ENCODE data around the gene HOXD3. TPM values are rescaled to one million over a fixed set of nuclear protein-coding genes. Genes with fewer than 3 reads are reported as not detected.

The HOXD3 gene
- total RNA-seq, 1 donor from 2014 or later: not detected

DNA sequence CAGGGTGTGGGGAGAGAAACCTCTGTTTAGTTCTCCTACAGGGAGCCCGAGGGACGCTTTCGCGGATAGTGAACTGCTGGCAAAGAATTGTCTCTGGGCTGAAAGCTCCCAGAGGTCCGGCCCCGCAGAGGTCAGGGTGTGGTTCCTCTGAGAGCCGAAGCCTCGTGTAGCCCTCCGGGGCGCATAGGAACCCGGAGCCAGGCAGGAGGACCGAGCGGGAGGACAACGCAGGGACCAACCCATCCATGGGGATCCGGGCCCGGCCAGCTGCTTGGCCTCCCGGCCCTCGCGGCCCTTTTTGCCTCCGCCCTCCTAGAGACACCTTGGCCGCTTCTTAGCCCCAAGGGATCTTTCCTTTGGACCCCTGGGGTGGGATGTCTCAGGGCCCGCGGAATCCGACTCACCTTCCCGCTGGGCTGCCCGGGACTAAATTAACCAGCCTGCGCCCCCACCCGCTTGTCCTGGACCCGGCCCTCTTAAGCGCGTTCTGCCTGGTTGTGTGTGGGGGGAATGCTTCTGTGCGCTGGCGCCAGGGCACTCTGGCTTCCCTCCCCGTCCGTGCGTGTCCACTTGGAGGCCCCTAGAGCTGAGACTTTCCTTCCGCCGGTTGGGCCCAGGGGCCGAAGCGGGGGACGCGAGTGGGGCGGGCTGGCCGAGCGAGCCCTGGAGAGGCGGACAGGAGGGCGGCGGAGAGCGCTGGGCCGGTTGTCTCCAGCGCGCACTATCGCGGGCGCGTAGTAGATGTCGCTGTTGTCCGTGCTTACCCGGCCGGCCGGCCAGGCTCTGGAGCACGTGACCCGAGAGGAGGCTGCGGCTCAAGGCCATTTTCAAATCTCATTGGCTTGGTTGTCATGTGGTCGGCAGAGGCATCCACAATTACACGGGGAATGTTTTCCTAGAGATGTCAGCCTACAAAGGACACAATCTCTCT lies 41.0 kb upstream of the HOXD3 start, which contains the start of gene HOXD10:
HOXD10 (plus strand) TSS at position 896 of the 931 bp plus-strand sequence. CDS start 56 bp downstream, outside the sequence.
- no peak within 1 kb of the TSS for H3K27ac ChIP-seq (replicated peaks)
- peak within 1 kb of the TSS; percentile 5 for H3K4me3 ChIP-seq
- TF ChIP-seq CTCF (IDR thresholded peaks at IDR 0.05; ENCODE audit: borderline replicate concordance): no peak
- no peak for DNase-seq
- no peaks in the 10 kb centered on the region for H3K4me1 ChIP-seq
- no peaks in the 10 kb centered on the region for H3K9me3 ChIP-seq (replicated peaks)
- no peaks in the 10 kb centered on the region for H3K36me3 ChIP-seq
- peaks cover 100% of the 10 kb centered on the region for H3K27me3 ChIP-seq (ENCODE audit: low read depth)
- intact Hi-C loops (cut with micrococcal nuclease): no loop called here

DNA sequence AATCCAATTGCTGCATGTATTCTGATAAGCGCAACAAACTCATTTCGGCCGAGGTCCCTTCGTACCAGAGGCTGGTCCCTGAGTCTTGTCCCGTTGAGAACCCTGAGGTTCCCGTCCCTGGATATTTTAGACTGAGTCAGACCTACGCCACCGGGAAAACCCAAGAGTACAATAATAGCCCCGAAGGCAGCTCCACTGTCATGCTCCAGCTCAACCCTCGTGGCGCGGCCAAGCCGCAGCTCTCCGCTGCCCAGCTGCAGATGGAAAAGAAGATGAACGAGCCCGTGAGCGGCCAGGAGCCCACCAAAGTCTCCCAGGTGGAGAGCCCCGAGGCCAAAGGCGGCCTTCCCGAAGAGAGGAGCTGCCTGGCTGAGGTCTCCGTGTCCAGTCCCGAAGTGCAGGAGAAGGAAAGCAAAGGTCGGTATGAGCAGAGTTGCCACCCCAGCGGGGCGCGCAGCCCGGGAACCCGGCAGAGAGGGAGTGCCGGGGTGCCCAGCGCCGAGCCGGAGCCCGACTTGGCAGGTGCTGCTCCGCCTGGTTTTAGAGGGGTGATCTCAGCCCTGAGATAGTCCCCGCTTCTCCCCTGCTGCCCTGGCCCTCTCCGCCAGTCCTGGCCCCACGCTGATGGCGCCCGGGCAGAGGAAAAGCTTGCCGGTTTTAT lies 39.8 kb upstream of the HOXD3 start:
- no peak for DNase-seq
- Histone ChIP-seq H3K9me3 (replicated peaks) (no peaks in the 10 kb centered on the region), H3K27me3 (ENCODE audit: low read depth) (peaks cover 100% of the 10 kb centered on the region), H3K4me1 (peaks cover 3% of the 10 kb centered on the region), H3K27ac (replicated peaks) (no peak overlapping the region), H3K4me3 (no peak overlapping the region), H3K36me3 (no peaks in the 10 kb centered on the region)
- no peak for TF ChIP-seq CTCF (IDR thresholded peaks at IDR 0.05; ENCODE audit: borderline replicate concordance)
- intact Hi-C loops (cut with micrococcal nuclease): no loop called here

GRCh38 chr2:176117823-176118371 lies 39.2 kb upstream of the HOXD3 start:
- Histone ChIP-seq H3K4me1 (peaks cover 9% of the 10 kb centered on the region), H3K4me3 (no peak overlapping the region), H3K27me3 (ENCODE audit: low read depth) (peaks cover 100% of the 10 kb centered on the region), H3K27ac (replicated peaks) (no peak overlapping the region), H3K9me3 (replicated peaks) (no peaks in the 10 kb centered on the region), H3K36me3 (no peaks in the 10 kb centered on the region)
- DNase-seq: no peak
- TF ChIP-seq CTCF (IDR thresholded peaks at IDR 0.05; ENCODE audit: borderline replicate concordance): no peak
- intact Hi-C loops (cut with micrococcal nuclease): no loop called here

GRCh38 chr2:176118601-176119339 lies 38.3 kb upstream of the HOXD3 start:
- Histone ChIP-seq H3K36me3 (no peaks in the 10 kb centered on the region), H3K27me3 (ENCODE audit: low read depth) (peaks cover 100% of the 10 kb centered on the region), H3K27ac (replicated peaks) (no peak overlapping the region), H3K4me3 (no peak overlapping the region), H3K4me1 (peaks cover 18% of the 10 kb centered on the region), H3K9me3 (replicated peaks) (no peaks in the 10 kb centered on the region)
- peak; percentile 16 for TF ChIP-seq CTCF (IDR thresholded peaks at IDR 0.05; ENCODE audit: borderline replicate concordance)
- DNase-seq: no peak
- intact Hi-C loops (cut with micrococcal nuclease): no loop called here

All from left ventricle myocardium inferior (tissue), 1 donor.